Left colon (tissue), 2 donors: ENCODE results near the gene EXOC4. TPM values are rescaled to one million over a fixed set of nuclear protein-coding genes. Genes with fewer than 3 reads are reported as not detected.

ENCODE experiments used
- ATAC-seq: fragments of 200-7000 bp; cut with Tn5 transposase; one replicate; pipeline ENCODE4 v1.9.1; 2020; ENCODE audit warnings: mild to moderate bottlenecking, moderate library complexity
- DNase-seq, 2 donors: peaks; one replicate each; pipeline ENCODE4 v3.0.0-alpha.2; 2020
- intact Hi-C, 2 donors: fragments of 100-400 bp; cut with DNase I in 1 of 2; cut with micrococcal nuclease in 1 of 2; formaldehyde crosslinking; loops; one replicate each; pipeline versions ENCODE4 v1.11.2 to v1.14.0; 2022; cut with DNase I, micrococcal nuclease
- total RNA-seq, 2 donors: library from RNA; stranded (reverse); fragmentation: NEBNext Ultra II Directional; extraction: Animal tissue kit (Norgen Biotek cat#: 25700); gene quantifications; one replicate each; pipeline ENCODE4 v1.2.1, GENCODE V29; 2021
- donor health status: DM: no; HTN: no; CAD: no.
- donor health status: DM: yes; HTN: yes; CAD: no.

Gene EXOC4
- total RNA-seq, 2 donors from 2014 or later = 78.8 to 85.4 TPM

DNA sequence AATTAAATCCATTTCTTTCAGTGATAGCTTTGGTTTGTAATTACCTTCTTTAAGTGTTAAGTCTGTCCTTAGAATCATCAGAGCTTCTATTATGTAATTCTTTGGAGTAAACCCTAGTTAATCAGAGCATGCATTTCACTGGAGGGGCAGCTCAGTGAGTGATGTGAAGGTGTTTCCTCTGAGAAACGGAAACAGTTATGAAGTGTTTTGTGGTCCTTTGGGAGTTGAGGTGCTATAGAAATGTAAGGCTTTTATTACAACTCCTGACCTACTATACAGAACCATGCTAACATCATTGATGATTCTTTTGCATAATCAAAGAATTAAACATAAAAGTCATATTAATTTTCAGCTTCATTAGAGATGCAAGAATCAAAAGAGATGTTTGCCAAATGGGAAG is 141.5 kb downstream of the EXOC4 start:
- ATAC-seq (no peak), DNase-seq (no peak)
- intact Hi-C loops = no loop called here

DNA sequence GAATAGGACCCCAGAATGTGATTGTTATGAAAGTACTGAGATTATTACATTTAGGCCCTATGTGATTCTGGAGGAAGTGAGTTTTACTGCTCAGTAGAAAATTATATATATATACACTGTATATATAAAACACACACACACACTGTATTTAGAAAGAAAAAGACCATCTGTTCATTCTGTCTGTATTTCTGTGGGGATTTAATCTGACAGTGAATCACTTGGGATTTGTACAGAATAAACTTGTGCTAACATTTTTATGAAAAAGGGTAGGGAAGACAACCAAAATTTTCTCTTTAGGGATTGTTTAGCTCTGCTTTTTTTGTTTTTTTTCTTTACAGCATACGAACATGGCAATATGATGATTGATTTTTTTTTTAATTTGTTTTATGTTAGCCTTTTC is 142.7 kb downstream of the EXOC4 start:
- DNase-seq (no peak), ATAC-seq (no peak)
- intact Hi-C loops = no loop called here

DNA sequence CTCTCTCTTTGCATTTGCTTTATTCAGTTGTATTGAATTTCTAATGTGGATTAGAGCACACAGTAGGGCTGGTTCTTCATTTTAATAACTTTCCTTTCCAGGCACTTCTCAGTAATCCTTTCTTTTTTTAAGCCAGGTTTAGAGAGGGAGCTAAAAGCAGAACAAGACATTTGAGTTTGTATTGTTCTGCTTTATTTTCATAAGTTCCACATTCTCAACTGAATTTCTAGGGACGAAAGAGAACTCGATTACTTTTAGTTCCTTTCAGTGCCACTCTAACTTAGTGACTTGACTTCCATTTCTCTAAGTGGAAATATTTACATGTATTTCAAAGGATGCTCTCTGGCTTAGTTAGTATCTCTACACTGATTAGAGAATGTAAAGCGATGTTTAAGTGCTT is 145.6 kb downstream of the EXOC4 start:
- intact Hi-C loops = no loop called here
- DNase-seq (no peak), ATAC-seq (no peak)

DNA sequence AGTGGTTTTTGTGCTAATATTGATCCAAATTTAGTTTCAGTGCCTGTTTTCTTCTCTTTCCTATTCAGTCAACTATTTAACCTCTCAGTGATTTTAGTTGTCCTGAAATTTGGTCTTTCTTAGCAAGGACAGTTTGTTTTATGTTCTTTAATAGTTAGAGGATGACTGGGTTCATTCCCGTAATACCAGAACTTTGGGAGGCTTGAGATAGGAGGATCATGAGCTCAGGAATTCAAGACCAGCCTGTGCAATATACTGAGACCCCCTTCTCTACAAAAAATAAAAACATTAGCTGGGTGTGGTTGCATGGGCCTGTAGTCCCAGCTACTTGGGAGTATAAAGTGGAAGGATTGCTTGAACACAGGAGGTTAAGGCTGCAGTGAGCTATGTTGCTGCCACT is 148.3 kb downstream of the EXOC4 start:
- intact Hi-C loops = no loop called here
- ATAC-seq (no peak), DNase-seq (no peak)

DNA sequence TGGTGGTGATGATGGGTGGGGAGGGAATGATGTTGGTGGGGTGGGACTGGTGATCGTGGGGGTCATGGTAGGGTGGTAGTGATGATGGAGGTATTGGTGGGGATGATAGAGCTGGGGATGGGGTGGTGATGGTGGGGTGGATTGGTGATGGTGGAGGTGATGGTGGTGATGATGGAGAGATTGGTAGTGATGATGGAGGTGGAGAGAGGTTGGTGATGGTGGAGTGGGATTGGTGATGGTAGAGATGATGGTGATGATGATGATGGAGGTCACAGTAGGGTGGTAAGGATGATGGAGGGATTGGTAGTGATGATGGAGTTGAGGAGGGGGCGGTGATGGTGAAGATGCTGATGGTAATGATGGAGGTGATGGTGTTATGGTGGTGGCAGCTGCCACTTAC is 155.3 kb downstream of the EXOC4 start:
- intact Hi-C loops = no loop called here
- DNase-seq = no peak

DNA sequence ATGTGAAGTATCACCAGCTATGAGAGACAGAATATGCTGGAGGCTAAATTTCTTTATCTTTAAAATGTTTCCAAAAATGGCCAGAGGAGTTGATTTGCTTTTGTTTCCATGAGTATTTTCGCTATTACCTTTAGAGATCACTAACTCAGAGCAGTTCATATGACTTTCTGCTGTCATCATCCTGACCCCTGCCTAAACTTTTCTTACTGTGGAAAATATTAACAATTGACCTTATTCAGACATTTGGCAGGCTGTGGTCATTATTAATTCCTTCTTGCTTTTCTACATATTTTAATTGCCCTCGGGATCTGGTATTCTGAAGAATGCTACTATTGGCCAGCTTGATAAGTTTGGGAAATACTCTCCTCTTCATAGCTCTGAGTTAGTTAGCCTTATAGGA is 156.5 kb downstream of the EXOC4 start:
- intact Hi-C loops = no loop called here
- ATAC-seq (no peak), DNase-seq (no peak)

More for the DNA sequence above, 155.3 kb downstream of the EXOC4 start:
- no peak for ATAC-seq

DNA sequence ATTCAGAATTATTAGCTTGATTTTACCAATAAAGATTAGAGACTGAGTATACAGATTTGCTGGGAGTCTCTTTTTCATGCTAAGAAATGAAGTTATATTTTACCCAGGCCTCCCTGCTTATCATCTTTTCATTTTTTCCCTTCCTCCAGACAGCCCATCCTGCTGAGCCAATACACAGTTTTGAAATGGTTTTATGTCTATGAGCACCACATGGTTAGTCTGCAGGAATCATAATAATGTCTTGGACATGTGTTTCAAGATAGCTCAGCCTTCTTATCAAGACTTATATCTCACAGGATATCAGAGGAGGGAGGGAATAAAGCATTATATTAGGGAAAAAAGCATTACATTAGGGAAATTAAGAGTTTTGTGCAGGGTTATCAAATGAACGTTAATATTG is 157.1 kb downstream of the EXOC4 start:
- intact Hi-C loops = no loop called here
- DNase-seq (no peak), ATAC-seq (no peak)

DNA sequence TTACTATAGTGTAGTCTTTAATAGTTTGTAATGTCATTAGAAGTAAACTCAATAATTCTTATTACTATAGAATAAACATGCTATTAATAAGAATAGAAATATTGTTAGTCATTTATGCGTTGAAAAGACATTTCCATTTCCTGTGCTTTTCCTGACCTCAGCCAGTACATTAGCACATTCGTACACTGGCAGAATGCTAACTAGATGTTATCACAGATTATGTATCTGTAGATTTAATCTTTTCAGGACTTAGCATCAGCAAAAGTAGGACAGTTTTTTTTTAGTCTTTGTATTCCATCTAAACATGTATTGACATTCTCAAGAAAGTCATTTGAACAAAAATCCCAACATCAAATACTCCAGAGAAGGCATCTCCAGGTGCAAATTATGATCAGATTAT is 158.5 kb downstream of the EXOC4 start:
- intact Hi-C loops = no loop called here
- ATAC-seq = no peak

DNA sequence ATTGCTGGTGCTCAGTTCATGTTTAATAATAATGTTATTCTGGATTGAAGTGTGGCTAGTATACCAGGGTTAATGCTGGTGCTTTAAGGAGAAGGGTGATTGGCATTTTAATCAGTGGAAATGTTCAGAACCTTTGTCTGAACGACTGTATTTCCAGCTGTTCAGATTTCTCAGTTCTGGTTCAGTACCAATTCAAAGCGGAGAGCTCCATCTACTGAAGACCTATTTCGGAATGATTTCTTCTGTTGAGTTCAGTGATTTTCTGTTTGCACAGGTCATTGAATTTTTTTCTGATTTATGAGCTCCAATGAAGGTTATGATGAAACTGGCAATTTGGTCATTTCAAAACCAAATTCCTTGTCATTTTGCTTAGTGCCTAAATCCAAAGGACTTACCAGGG is 160.1 kb downstream of the EXOC4 start:
- DNase-seq (no peak), ATAC-seq (no peak)
- intact Hi-C loops = no loop called here

More for the DNA sequence above, 158.5 kb downstream of the EXOC4 start:
- DNase-seq = no peak

DNA sequence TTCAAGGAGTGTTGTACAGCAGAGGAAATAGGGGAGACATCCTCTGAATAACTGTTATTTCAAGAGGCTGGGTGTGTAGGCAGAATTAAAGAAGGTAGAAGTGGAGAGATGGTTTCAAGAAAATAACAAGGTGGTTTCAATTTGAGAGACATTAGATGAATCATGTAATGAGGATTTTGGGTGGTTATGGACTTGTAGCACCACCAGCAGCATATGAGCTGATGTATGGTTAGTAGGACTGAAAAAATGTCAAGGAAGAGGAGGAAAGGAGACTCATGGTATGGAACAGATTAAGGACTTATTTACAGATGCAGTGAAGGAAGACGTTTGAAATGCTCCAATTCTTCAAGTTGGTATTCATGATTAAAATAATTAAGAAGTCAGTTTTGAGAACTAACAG is 166.2 kb downstream of the EXOC4 start:
- ATAC-seq = no peak
- intact Hi-C loops = no loop called here
- DNase-seq = no peak

DNA sequence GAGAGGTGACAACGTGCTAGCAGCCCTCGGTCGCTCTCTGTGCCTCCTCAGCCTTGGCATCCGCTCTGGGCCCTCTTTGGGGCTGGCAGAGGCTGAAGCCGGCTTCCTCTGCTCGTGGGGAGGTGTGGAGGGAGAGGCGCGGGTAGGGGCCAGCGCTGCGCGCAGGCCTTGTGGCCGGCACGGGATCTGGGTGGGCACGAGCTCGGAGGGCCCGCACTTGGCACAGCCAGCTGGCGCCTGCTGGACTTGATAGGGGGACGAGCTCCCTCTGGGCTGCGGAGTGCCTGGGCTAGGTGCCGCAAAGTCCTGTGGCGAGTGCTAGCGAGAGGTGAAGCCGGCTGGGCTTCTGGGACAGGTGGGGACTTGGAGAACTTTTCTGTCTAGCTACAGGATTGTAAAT is 170.7 kb downstream of the EXOC4 start:
- ATAC-seq = no peak
- intact Hi-C loops = no loop called here
- DNase-seq = no peak

DNA sequence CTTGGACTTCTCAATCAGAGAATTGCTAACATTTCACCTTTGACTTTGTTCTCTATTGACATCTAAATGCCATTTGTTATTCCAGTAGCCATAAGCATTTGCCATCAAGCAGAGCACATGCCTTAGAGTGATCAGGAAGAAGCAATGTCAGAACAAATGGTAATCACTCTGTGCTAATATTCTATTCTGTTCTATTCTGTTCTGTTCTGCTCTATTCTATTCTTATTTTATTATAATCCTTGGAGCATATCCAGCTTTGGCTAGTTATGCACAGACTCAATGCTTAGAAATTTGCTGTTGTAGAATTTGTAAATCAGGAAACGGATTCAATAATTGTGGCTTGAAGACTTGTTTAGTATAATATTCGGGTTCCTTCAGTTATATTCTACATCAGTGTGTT is 175.4 kb downstream of the EXOC4 start:
- ATAC-seq = no peak
- intact Hi-C loops = no loop called here

DNA sequence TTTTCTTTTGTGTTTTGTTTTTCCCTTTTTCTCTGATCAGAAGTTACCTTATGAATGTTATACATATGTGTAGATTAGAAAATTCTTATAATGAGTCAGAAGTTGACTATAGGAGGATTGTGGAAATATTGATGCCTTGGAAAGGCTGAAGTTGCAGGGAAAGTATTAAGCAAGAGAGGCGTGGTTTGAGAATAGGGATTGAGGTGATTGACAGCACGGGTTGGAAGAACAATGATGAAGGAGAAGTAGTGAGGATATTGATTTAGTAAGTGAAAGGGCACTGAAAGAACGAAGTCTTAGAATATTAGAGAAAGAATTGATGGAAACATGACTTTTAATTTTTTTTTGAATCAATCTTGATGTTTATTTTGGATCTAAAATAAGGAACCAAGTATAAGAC is 176.0 kb downstream of the EXOC4 start:
- DNase-seq (no peak), ATAC-seq (no peak)
- intact Hi-C loops = no loop called here

More for the DNA sequence above, 175.4 kb downstream of the EXOC4 start:
- DNase-seq = no peak

DNA sequence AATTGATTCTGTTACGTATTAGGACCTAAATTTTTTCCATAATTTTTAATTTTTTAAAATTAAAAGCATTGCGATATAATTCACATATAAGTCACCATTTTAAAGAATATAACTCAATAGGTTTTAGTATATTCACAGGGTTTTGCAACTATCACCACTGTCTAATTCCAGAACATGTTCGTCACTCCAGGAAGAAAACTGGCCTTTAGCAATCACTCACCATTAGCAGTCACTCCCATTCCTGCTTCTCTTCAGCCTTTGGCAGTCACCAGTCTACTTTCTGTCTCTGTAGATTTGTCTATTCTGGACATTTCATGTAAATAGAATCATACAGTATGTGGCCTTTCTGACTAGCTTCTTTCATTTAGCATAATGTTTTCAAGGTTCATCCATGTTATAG is 176.5 kb downstream of the EXOC4 start:
- intact Hi-C loops = no loop called here

DNA sequence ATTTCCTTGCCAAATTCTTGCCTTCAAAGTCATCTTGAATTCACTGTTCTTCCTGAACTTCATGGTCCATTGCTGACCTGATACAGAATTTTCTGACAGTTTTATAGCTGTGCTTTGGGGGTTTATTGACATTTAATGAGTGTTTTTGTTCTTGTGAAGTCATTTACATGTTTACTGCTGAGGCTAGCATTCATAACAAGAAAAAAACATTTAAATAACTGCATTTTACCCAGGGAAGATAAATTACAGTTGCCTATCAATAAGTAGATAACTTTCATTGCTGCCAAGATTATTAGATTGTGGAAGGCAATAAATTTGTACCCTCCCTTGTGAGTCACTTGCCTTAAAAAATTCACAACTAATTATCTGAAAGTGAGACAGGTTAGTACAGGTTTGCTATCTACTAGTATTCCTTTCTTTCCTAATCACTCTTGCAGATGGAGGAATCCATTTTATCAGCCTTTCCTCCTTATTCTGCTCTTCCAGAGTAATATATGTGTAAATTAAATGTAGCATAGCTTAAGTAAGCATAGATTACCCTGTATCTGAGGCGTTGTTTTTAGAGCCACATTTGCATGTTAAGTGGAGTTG is 178.4 kb downstream of the EXOC4 start:
- intact Hi-C loops = no loop called here

More for the DNA sequence above, 176.5 kb downstream of the EXOC4 start:
- DNase-seq (no peak), ATAC-seq (no peak)

DNA sequence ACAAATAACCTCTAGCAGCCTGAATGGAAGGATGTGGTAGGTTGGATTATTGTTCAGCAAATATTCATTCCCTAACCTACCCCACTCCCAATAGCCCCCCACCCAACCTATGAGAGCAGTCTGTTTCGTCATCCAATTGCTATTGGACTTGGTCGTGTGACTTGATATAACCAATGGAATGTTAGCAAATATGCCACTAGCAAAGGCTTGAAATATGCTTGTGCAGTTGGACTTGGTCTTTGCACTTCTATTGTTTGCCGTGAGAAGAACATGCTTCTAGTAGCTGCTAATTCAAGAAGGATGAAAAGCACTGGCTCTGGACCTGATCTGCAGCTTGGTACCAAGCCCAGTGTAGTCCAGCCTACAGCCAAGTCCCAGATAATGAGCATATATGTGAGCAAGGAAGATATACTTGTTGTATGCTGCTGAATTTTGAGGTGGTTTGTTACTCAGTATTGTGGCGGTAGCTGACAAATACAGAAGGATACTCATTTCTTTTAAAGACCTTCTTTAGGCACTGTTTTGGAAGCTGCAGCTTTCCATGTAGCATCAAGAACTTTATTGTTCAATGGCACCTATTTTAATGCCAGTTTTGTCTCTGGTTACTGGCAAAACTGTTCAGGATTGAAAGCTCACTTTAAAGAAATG is 180.4 kb downstream of the EXOC4 start:
- no peak for DNase-seq
- no peak for ATAC-seq
- intact Hi-C loops = no loop called here

More for the DNA sequence above, 178.4 kb downstream of the EXOC4 start:
- ATAC-seq (no peak), DNase-seq (no peak)

DNA sequence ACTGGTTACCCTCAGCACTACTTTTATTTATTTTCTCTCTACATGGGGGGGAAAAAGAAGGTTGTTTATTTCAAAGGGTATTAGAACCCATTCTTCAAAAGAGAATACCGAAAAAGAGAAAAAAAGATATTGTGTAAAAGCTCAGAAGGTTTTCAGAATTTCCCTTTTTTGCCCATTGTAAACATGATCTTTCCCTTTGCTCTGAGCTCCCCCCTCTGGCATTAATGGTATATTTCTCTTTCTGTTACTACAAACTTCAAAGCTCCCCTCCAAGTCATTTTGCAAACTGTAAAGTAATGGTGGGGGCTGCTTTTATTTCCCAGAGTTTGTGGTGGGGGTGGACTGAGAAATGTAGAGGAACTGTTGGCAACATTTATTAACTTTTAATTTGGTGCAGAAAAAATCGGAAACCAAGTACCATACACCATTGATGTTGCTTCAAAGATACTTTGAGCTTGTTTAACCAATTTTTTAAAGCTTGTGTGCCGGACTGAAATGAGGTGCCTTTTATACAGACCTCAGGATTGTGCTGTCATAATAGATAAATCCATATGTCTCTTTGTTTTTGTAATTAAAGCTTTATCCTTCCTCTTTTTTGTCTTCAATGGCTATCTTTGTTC is 181.5 kb downstream of the EXOC4 start:
- intact Hi-C loops = no loop called here
- DNase-seq (no peak), ATAC-seq (no peak)

DNA sequence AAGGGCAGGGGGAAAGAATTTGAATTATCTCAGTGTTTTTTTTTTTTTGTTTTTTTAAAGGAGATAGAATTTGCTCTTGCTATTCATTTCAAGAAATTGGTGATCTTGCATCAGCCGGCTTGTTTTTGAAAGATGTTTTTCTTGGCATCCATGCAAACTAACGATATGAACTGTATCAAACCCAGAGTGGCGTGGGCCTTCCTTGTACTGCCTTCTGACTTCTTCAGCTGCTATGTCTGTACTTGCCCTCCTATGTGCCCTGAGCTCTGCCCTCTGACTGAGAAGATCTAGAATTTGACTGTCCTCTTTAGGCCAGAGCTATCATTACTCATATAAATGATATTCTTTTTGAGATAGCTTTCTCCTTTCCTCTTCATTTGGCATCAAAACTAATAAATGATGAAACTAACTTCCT is 183.1 kb downstream of the EXOC4 start:
- intact Hi-C loops = no loop called here
- ATAC-seq (no peak), DNase-seq (no peak)

DNA sequence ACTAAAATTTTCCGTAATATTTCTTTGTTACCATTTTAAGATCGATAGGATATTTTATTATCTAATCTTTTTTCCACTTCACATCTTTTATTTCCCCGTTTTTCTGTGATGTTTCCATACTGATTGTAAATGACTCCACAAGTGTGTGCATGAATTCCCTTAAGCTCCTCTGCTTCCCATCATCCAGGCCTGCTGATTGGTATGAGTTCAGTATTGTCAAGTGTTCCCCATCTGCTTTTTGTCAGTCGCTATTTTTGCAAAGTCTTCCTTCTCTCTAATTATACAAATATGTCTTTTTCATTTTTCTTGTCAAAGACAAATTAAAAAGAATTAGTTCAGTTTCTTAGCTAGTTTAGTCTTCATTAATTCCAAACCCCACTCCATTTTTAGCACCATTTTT is 184.7 kb downstream of the EXOC4 start:
- intact Hi-C loops = no loop called here
- DNase-seq (no peak), ATAC-seq (no peak)

DNA sequence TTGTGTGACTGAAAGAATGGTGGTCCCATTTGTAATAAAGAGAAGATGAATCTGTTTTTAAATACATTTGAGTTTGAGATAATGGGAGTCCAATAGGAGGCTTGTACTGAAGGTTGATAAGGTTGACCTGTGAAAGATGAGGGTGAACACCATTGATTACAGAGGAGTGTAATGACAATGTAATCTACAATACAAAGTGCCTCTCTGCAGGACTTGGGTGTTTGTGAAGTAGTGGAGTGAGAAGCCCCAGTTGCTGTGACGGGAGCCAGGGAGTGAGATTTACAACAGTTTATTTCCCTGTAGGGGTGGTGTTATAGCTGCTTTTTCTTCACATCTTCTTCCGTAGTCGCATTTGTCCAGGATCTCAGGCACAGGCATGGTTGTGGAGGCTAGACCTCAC is 189.9 kb downstream of the EXOC4 start:
- no peak for ATAC-seq
- DNase-seq = no peak
- intact Hi-C loops = no loop called here

DNA sequence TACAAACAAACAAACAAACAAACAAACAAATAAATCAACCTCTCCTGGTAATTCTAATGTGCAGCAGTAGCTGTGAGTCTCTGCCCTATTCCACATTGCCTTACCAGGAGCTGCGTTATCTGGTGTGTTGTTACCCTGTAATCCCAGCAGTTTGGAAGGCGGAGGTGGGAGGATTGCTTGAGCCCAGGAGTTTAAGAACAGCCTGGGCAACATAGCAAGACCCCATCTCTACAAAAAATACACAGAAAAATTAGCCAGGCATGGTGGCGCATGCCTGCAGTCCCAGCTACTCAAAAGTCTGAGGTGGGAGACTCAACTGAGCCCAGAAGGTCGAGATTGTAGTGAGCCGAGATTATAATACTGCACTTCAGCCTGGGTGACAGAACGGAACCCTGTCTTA is 192.7 kb downstream of the EXOC4 start:
- no peak for DNase-seq
- intact Hi-C loops = no loop called here

More for the DNA sequence above, 192.7 kb downstream of the EXOC4 start:
- no peak for ATAC-seq
